Fibroblast of villous mesenchyme (primary cell): ENCODE measurements around the gene PCED1B. TPM values are rescaled to one million over a fixed set of nuclear protein-coding genes. Genes with fewer than 3 reads are reported as not detected.
"Not testable (repeated sequence)": the region's sequence is repeated elsewhere in the genome, so short reads cannot be mapped to it uniquely, and the experiment has no call there.

Experiments used
- DNase-seq: peaks from one replicate; pipeline ENCODE4 v3.0.0-alpha.2; 2010; ENCODE audit warnings: low read depth
- H3K4me3 ChIP-seq: 2 replicates; pipeline ENCODE4 v1.5.1; 2011; ENCODE audit warnings: low read depth, mild to moderate bottlenecking, low read length
- total RNA-seq: library from RNA; depleted of rRNA; stranded (reverse); fragments of >200 nt; gene quantifications from 2 replicates; pipeline ENCODE4 v1.2.3, GENCODE V29; 2012
- TF ChIP-seq, protein P1 (sequence below): IDR thresholded peaks from 2 replicates; pipeline ENCODE4 v1.5.1; 2012; ENCODE audit warnings: low read depth, mild to moderate bottlenecking, low read length; ENCODE audit not compliant: insufficient read depth

Gene PCED1B
- total RNA-seq, 1 donor = 1.7 TPM

DNA sequence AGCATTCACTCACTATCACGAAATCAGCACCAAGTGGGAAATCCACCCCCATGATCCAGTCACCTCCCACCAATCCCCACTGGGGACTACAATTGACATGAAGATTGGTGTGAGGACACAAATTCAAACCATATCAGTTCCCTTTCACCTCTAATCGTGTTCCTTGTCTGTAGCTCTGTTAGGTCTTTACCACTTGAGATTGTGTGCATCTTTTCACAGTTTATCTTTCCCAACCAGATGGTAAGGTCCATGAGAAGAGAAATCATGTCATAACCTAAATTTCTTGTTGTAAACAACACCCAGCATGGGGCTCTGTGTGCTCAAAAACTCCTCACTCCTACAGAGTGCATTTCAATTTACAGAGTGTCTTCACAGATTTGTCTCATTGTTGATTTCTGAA lies 27.1 kb upstream of the PCED1B start:
- no peak for DNase-seq
- TF ChIP-seq, protein P1, sequence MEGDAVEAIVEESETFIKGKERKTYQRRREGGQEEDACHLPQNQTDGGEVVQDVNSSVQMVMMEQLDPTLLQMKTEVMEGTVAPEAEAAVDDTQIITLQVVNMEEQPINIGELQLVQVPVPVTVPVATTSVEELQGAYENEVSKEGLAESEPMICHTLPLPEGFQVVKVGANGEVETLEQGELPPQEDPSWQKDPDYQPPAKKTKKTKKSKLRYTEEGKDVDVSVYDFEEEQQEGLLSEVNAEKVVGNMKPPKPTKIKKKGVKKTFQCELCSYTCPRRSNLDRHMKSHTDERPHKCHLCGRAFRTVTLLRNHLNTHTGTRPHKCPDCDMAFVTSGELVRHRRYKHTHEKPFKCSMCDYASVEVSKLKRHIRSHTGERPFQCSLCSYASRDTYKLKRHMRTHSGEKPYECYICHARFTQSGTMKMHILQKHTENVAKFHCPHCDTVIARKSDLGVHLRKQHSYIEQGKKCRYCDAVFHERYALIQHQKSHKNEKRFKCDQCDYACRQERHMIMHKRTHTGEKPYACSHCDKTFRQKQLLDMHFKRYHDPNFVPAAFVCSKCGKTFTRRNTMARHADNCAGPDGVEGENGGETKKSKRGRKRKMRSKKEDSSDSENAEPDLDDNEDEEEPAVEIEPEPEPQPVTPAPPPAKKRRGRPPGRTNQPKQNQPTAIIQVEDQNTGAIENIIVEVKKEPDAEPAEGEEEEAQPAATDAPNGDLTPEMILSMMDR = no peak
- H3K4me3 ChIP-seq = no peak overlapping the region

DNA sequence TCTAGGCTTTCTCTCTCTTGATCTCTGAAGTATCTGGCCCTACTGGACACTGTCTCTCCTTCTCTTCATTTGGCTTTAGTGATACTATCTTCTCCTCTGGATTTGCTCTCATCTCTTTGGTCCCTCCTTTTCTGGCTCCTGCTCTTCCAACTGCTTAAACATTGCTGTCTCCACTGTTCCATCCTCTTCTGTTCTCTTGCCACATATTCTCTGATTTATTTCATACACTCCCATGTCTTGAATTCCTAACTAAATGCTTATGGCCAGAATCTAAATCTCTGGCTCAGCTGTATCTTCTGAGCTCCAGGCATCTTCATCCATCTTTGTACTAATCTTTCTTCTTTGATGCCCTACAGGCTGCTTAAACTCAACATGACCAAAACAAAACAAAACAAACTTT lies 25.5 kb upstream of the PCED1B start:
- no peak overlapping the region for H3K4me3 ChIP-seq
- no peak for DNase-seq
- TF ChIP-seq, protein P1 = no peak

DNA sequence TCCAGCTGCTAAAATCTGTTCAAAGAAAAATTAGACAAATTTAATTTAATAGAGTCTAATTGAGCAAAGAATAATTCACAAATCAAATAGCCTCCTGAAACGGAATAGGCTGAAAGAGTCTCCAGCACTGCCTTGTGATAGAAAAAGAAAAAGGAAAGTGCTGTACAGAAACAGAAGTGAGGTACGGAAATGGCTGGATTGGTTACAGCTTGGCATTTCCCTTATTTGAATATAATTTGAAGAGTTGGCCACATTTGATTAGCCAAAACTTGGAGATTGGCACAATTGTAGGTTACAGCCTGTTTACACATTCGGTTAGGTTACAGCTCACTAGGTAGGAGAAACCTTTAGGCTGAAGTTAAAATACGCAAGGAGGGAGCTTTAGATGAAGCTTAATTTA lies 24.8 kb upstream of the PCED1B start:
- DNase-seq = no peak
- no peak overlapping the region for H3K4me3 ChIP-seq
- TF ChIP-seq, protein P1 = no peak

DNA sequence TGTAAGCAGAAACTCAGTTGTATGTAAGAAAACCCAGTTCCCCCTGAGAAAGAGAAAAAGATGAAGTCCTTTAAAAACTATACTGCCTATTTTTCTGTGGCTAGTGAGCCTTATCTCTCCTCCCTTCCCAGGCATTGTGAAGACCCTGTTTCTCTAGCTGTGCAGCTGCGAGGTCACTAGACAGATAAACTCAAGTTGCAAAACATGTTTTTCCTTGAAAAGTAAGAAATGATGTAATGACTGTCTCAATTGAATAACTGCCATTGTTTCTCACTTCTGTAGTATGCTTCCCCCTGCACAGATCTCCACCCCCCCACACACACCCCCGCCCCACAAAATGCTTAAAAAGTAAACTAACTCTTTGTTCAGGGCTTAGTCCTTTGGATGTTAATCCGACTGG lies 23.6 kb upstream of the PCED1B start:
- not testable (repeated sequence) for H3K4me3 ChIP-seq, DNase-seq

DNA sequence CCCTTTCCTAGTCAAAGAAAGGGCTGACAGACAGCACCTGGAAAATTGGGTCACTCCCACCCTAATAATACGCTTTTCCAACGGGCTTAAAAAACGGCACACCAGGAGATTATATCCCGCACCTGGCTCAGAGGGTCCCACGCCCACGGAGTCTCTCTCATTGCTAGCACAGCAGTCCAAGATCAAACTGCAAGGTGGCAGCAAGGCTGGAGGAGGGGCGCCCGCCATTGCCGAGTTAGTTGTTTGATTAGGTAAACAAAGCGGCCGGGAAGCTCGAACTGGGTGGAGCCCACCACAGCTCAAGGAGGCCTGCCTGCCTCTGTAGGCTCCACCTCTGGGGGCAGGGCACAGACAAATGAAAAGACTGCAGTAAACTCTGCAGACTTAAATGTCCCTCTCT lies 22.5 kb upstream of the PCED1B start:
- not testable (repeated sequence) for H3K4me3 ChIP-seq, DNase-seq

DNA sequence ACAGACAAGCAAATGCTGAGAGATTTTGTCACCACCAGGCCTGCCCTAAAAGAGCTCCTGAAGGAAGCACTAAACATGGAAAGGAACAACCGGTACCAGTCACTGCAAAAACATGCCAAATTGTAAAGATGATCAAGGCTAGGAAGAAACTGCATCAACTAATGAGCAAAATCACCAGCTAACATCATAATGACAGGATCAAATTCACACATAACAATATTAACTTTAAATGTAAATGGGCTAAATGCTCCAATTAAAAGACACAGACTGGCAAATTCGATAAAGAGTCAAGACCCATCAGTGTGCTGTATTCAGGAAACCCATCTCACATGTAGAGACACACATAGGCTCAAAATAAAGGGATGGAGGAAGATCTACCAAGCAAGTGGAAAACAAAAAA lies 20.8 kb upstream of the PCED1B start:
- not testable (repeated sequence) for H3K4me3 ChIP-seq, DNase-seq

DNA sequence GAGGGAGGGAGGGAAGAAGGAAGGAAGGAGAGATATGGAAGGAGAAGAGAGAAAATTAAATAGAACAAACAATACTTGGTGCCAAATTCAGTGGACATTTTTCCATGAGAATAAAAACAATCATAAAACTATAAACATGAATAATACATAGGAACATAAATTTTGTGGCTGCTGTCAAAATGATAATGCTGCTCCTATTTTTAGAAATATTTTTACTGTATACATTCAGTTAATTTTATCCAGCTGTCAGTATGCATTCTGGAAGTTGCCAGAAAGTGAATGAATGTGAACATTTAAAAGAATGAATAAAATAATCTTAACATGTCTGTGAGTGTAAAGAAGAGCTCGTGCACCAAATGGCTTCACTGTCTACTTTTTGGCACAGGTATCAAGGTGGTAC lies 13.9 kb upstream of the PCED1B start:
- no peak overlapping the region for H3K4me3 ChIP-seq
- DNase-seq = no peak
- TF ChIP-seq, protein P1 = no peak

DNA sequence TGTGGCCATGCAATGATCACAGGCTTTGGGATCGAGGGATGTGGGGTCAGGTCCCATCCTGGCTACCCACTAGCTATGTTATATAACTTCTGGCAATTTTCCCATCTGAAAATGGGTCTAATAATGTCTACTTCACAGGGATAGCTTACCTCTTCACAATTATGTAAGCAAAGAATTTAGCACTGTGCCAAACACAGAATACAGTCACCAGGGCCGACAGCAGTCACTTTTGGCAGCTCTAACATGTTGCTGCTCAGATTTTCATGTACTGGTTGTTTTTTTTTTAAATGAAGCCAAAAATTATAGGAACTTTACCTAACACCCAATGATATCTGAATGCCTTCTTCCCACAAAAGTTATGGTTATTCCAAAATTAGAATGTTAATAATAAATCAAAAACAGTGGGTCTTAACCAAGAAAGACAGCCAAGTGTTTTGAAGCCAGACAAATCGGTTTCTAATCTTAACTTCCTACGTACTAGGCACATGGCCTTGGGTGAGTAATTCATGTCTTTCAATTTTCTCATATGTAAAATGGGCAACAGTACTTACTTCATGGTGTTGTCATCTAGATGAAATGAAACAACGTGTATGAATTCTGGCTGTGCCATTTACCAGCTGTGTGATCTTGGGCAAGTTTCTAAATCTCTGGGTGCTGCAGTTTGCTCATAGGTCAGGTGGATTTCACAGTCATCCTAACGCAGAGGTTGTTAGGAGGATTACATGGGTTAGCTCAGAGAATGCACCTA lies 13.0 kb upstream of the PCED1B start:
- TF ChIP-seq, protein P1 = no peak
- no peak for DNase-seq
- no peak overlapping the region for H3K4me3 ChIP-seq
